Ovary (tissue), 3 donors: ENCODE data around the gene PSME1.

ENCODE experiments used
- EP300 ChIP-seq: sonication (generic); formaldehyde crosslinking; IDR thresholded peaks from one replicate; pipeline ENCODE4 v1.6.1; 2017; ENCODE audit warnings: antibody characterized with exemption
- POLR2A ChIP-seq: fragments of 450-650 bp; IDR thresholded peaks from one replicate; pipeline ENCODE4 v1.6.1; 2017; ENCODE audit warnings: antibody characterized with exemption, mild to moderate bottlenecking, moderate library complexity
- TF ChIP-seq, protein P1 (sequence below), 3 donors: fragments of 450-650 bp in 2 of 3; fragments of 200-600 bp in 1 of 3; IDR thresholded peaks; one replicate each; pipeline versions ENCODE4 v1.5.1 to v1.8.0; 2016 to 2022; ENCODE audit warnings: antibody characterized with exemption in 3 of 3, mild to moderate bottlenecking in 1 of 3
- donor health status: DM: no; HTN: no; CAD: no.

GRCh38 chr14:24160850-24161804 is 25.1 kb downstream of the PSME1 start, which contains the start of gene IRF9:
- TF ChIP-seq, protein P1, sequence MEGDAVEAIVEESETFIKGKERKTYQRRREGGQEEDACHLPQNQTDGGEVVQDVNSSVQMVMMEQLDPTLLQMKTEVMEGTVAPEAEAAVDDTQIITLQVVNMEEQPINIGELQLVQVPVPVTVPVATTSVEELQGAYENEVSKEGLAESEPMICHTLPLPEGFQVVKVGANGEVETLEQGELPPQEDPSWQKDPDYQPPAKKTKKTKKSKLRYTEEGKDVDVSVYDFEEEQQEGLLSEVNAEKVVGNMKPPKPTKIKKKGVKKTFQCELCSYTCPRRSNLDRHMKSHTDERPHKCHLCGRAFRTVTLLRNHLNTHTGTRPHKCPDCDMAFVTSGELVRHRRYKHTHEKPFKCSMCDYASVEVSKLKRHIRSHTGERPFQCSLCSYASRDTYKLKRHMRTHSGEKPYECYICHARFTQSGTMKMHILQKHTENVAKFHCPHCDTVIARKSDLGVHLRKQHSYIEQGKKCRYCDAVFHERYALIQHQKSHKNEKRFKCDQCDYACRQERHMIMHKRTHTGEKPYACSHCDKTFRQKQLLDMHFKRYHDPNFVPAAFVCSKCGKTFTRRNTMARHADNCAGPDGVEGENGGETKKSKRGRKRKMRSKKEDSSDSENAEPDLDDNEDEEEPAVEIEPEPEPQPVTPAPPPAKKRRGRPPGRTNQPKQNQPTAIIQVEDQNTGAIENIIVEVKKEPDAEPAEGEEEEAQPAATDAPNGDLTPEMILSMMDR (IDR thresholded peaks at IDR 0.05) = peak; percentile 96 to 99 (median 97)
- TF ChIP-seq POLR2A = peak; percentile 51
- TF ChIP-seq EP300 = peak; percentile 73
